HCT116 (cell line): ENCODE results near the gene KDM2B. TPM values are rescaled to one million over a fixed set of nuclear protein-coding genes. Genes with fewer than 3 reads are reported as not detected.

ENCODE experiments used
- ATAC-seq: fragments of 200-7000 bp; cut with Tn5 transposase; 2 replicates; pipeline ENCODE4 v1.9.1; 2020; ENCODE audit warnings: mild to moderate bottlenecking, moderate library complexity
- BruUV-seq: library from RNA; stranded (reverse); fragments of 400-500 nt; replicated peaks from 2 replicates; lab custom pipeline; 2021; lab: Mats Ljungman, UMichigan
- CTCF ChIA-PET: fragments of 300-600 bp; sonication (Branson Sonifier 250); formaldehyde crosslinking; loops from one replicate; lab custom pipeline; 2021; ENCODE audit warnings: antibody characterized with exemption; lab: Charles Lee
- POLR2A ChIA-PET: fragments of 300-600, 350-600 bp; sonication (Branson Sonifier 250); formaldehyde crosslinking; loops from one replicate; lab custom pipeline; 2021; ENCODE audit warnings: antibody characterized with exemption; lab: Charles Lee
- RAD21 ChIA-PET, 2 experiments: fragments of 300-600 bp; sonication (Branson Sonifier 250); formaldehyde crosslinking; loops; one replicate each; lab custom pipeline; 2023; ENCODE audit warnings: low total read pairs in 2 of 2; ENCODE audit not compliant: uncharacterized antibody in 2 of 2, unreplicated experiment in 2 of 2, low non-redundant PET in 1 of 2; lab: Charles Lee
- DNase-seq: peaks from one replicate; pipeline ENCODE4 v3.0.0-alpha.2; 2010; ENCODE audit warnings: low read depth, low spot score
- H2AFZ ChIP-seq: fragments of 200-600 bp; shearing (Covaris generic), sonication (generic); 2 replicates; pipeline ENCODE4 v1.6.1; 2017; ENCODE audit warnings: low read depth, mixed run types, mixed read lengths, antibody characterized with exemption, low read length; ENCODE audit not compliant: poor library complexity, severe bottlenecking
- H3K27ac ChIP-seq: 2 replicates; pipeline ENCODE4 v1.5.1; 2012; ENCODE audit warnings: low read depth, low read length
- H3K27me3 ChIP-seq: fragments of 200-600 bp; sonication (generic); 2 replicates; pipeline ENCODE4 v1.6.1; 2016; ENCODE audit warnings: mixed run types, low read length, mixed read lengths; ENCODE audit not compliant: insufficient read depth
- H3K36me3 ChIP-seq, 2 experiments: fragments of 200-500 bp in 1 of 2; fragments of 200-600 bp in 1 of 2; sonication (Bioruptor generic) in 1 of 2; sonication (generic) in 1 of 2; 2 replicates each; pipeline versions ENCODE4 v1.5.1 to v1.6.1; 2014 to 2016; ENCODE audit warnings: low read length in 2 of 2, inconsistent platforms in 1 of 2, mixed read lengths in 1 of 2, mixed run types in 1 of 2; ENCODE audit not compliant: insufficient read depth in 2 of 2, control insufficient read depth in 1 of 2
- H3K4me1 ChIP-seq, 2 experiments: fragments of 200-600 bp in 1 of 2; sonication (generic) in 1 of 2; 2 replicates each; pipeline versions ENCODE4 v1.5.1 to v1.6.1; 2012 to 2017; ENCODE audit warnings: low read length in 2 of 2, inconsistent platforms in 1 of 2, mild to moderate bottlenecking in 1 of 2, mixed read lengths in 1 of 2, mixed run types in 1 of 2, moderate library complexity in 1 of 2; ENCODE audit not compliant: insufficient read depth in 2 of 2, control insufficient read depth in 1 of 2
- H3K4me2 ChIP-seq: fragments of 200-600 bp; sonication (generic); 2 replicates; pipeline ENCODE4 v1.6.1; 2017; ENCODE audit warnings: mixed run types, low read length, mixed read lengths
- H3K4me3 ChIP-seq, 2 experiments: fragments of 200-600 bp in 1 of 2; sonication (generic) in 1 of 2; replicated peaks in 1 of 2; 2 replicates each; pipeline ENCODE4 v1.5.1; 2011 to 2016; ENCODE audit warnings: low read length in 2 of 2, control low read depth in 1 of 2, low read depth in 1 of 2, mild to moderate bottlenecking in 1 of 2, mixed read lengths in 1 of 2, mixed run types in 1 of 2
- H3K79me2 ChIP-seq: fragments of 200-600 bp; sonication (generic); 2 replicates; pipeline ENCODE4 v1.6.1; 2017; ENCODE audit warnings: mild to moderate bottlenecking, mixed run types, low read length, moderate library complexity, mixed read lengths; ENCODE audit not compliant: insufficient read depth
- H3K9ac ChIP-seq: fragments of 200-600 bp; sonication (generic); 2 replicates; pipeline ENCODE4 v1.6.1; 2016; ENCODE audit warnings: low read length, mixed read lengths
- H3K9me2 ChIP-seq: fragments of 200-600 bp; sonication (generic), shearing (Covaris generic); 2 replicates; pipeline ENCODE4 v1.6.1; 2017; ENCODE audit warnings: mixed run types, mild to moderate bottlenecking, moderate library complexity; ENCODE audit not compliant: insufficient read depth
- H3K9me3 ChIP-seq, 2 experiments: fragments of 200-500 bp in 1 of 2; fragments of 200-600 bp in 1 of 2; sonication (Bioruptor generic) in 1 of 2; sonication (generic) in 1 of 2; 2 replicates each; pipeline ENCODE4 v1.6.1; 2014 to 2017; ENCODE audit warnings: low read length in 2 of 2, mixed read lengths in 2 of 2, inconsistent platforms in 1 of 2, low read depth in 1 of 2, mild to moderate bottlenecking in 1 of 2, mixed run types in 1 of 2, moderate library complexity in 1 of 2; ENCODE audit not compliant: control insufficient read depth in 1 of 2, insufficient read depth in 1 of 2
- H4K20me1 ChIP-seq: fragments of 200-600 bp; sonication (generic), shearing (Covaris generic); 2 replicates; pipeline ENCODE4 v1.6.1; 2017; ENCODE audit warnings: mixed run types, mild to moderate bottlenecking, moderate library complexity; ENCODE audit not compliant: insufficient read depth
- CEBPB ChIP-seq: IDR thresholded peaks from 2 replicates; pipeline ENCODE4 v1.6.1; 2012; ENCODE audit warnings: low read depth
- EGR1 ChIP-seq: IDR thresholded peaks from 2 replicates; pipeline ENCODE4 v1.6.1; 2012; ENCODE audit warnings: low read depth
- EZH2 ChIP-seq: fragments of 200-600 bp; sonication (generic); IDR thresholded peaks from 2 replicates; pipeline ENCODE4 v1.6.1; 2017; ENCODE audit warnings: antibody characterized with exemption, mixed run types
- EZH2phosphoT487 ChIP-seq: fragments of 200-600 bp; IDR thresholded peaks from 2 replicates; pipeline ENCODE4 v1.6.1; 2018; ENCODE audit warnings: antibody characterized with exemption, borderline replicate concordance
- JUND ChIP-seq: IDR thresholded peaks from 2 replicates; pipeline ENCODE4 v1.6.1; 2012
- RAD21 ChIP-seq: IDR thresholded peaks from 2 replicates; pipeline ENCODE4 v1.6.1; 2012; ENCODE audit warnings: low read depth, mild to moderate bottlenecking
- REST ChIP-seq: IDR thresholded peaks from 2 replicates; pipeline ENCODE4 v1.6.1; 2012; ENCODE audit warnings: low read depth
- SP1 ChIP-seq: IDR thresholded peaks from 2 replicates; pipeline ENCODE4 v1.6.1; 2012; ENCODE audit warnings: low read depth
- SRF ChIP-seq: IDR thresholded peaks from 2 replicates; pipeline ENCODE4 v1.6.1; 2012; ENCODE audit warnings: low read depth
- ZFX ChIP-seq: fragments of 450-650 bp; IDR thresholded peaks from 2 replicates; pipeline ENCODE4 v1.6.1; 2017
- ZNF274 ChIP-seq: fragments of 200-500 bp; sonication (Bioruptor generic); IDR thresholded peaks from 2 replicates; pipeline ENCODE4 v1.6.1; 2014; ENCODE audit warnings: mild to moderate bottlenecking, low read depth, low read length, inconsistent platforms
- intact Hi-C: fragments of 100-400 bp; cut with micrococcal nuclease; formaldehyde crosslinking; loops from 2 replicates; pipeline ENCODE4 v1.10.0; 2022
- total RNA-seq: library from RNA; stranded (reverse); gene quantifications from one replicate; pipeline ENCODE4 v1.2.1, GENCODE V29; 2021; ENCODE audit not compliant: unreplicated experiment
- TF ChIP-seq, protein P1 (sequence below): IDR thresholded peaks from 2 replicates; pipeline ENCODE4 v1.6.1; 2012
- TF ChIP-seq, protein P2 (sequence below): IDR thresholded peaks from 2 replicates; pipeline ENCODE4 v1.6.1; 2011; ENCODE audit warnings: mild to moderate bottlenecking, low read length, moderate library complexity; ENCODE audit not compliant: insufficient replicate concordance; ENCODE audit errors: extremely low read depth

The KDM2B gene
- total RNA-seq, 1 experiment from 2014 or later, result 36.7 TPM

DNA sequence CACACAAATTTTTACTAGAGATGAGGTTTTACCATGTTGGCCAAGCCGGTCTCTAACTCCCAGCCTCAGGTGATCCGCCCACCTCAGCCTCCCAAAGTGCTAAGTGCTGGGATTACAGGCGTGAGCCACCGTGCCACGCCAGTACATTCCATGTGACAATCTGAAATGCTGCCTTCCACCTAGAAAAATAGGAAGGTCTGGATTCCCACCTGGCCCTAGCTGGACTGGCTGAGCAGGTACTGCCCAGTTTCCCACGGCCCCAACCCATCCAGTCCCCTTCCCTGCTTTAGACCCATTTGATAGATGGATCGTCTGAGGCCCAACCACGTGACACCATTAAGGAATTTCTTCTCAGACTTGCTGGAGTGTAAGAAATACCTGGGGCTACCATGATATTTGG is 55.4 kb downstream of the KDM2B start:
- CTCF ChIA-PET, result no interaction called here
- POLR2A ChIA-PET, result no interaction called here
- no peak for ATAC-seq

More for the DNA sequence above, 55.4 kb downstream of the KDM2B start:
- H3K36me3 ChIP-seq, result no peaks in the 10 kb centered on the region
- no peaks in the 10 kb centered on the region for H3K79me2 ChIP-seq
- no peak overlapping the region for H3K4me2 ChIP-seq
- no peaks in the 10 kb centered on the region for H3K9me2 ChIP-seq
- no TSS peak for BruUV-seq
- H2AFZ ChIP-seq, result no peak overlapping the region
- no peak for DNase-seq
- TF ChIP-seq EGR1 (no peak), EZH2phosphoT487 (no peak), ZFX (no peak), RAD21 (no peak), REST (no peak), SRF (no peak), SP1 (no peak), CEBPB (no peak), ZNF274 (no peak), JUND (no peak), EZH2 (no peak)
- TF ChIP-seq, protein P1, sequence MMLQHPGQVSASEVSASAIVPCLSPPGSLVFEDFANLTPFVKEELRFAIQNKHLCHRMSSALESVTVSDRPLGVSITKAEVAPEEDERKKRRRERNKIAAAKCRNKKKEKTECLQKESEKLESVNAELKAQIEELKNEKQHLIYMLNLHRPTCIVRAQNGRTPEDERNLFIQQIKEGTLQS, result no peak
- TF ChIP-seq, protein P2, sequence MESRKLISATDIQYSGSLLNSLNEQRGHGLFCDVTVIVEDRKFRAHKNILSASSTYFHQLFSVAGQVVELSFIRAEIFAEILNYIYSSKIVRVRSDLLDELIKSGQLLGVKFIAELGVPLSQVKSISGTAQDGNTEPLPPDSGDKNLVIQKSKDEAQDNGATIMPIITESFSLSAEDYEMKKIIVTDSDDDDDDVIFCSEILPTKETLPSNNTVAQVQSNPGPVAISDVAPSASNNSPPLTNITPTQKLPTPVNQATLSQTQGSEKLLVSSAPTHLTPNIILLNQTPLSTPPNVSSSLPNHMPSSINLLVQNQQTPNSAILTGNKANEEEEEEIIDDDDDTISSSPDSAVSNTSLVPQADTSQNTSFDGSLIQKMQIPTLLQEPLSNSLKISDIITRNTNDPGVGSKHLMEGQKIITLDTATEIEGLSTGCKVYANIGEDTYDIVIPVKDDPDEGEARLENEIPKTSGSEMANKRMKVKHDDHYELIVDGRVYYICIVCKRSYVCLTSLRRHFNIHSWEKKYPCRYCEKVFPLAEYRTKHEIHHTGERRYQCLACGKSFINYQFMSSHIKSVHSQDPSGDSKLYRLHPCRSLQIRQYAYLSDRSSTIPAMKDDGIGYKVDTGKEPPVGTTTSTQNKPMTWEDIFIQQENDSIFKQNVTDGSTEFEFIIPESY, result no peak
- TF ChIP-seq, all 23 proteins: peak for 0
- Histone ChIP-seq H3K27ac (no peak overlapping the region), H3K9ac (no peak overlapping the region), H3K4me1 (peaks cover under 1 to 6% of the 10 kb centered on the region in 2 experiments; a peak in 3 of 4 replicates), H3K4me3 (no peak overlapping the region), H4K20me1 (no peaks in the 10 kb centered on the region), H3K9me3 (no peaks in the 10 kb centered on the region), H3K27me3 (no peaks in the 10 kb centered on the region)
- RAD21 ChIA-PET, result no interaction called here
- intact Hi-C loops, result no loop called here
